DOHH2 (cell line): ENCODE results near the gene ALOX12.

Experiments
- H3F3A ChIP-seq: fragments of 200-600 bp; sonication (generic), shearing (Covaris generic); 2 replicates; pipeline ENCODE4 v1.6.0; 2016; ENCODE audit warnings: antibody characterized with exemption, mild to moderate bottlenecking; ENCODE audit not compliant: control insufficient read depth, insufficient read depth
- H3K27ac ChIP-seq: fragments of 200-600 bp; sonication (generic); 2 replicates; pipeline ENCODE4 v1.5.1; 2014; ENCODE audit warnings: low read depth, mild to moderate bottlenecking, low read length, moderate library complexity
- H3K27me3 ChIP-seq: fragments of 200-600 bp; sonication (generic); 2 replicates; pipeline ENCODE4 v1.6.1; 2014; ENCODE audit warnings: mild to moderate bottlenecking, low read length, mixed read lengths; ENCODE audit not compliant: control insufficient read depth
- H3K36me3 ChIP-seq: fragments of 200-600 bp; sonication (generic); 2 replicates; pipeline ENCODE4 v1.6.1; 2014; ENCODE audit warnings: mild to moderate bottlenecking, low read length, moderate library complexity, mixed read lengths; ENCODE audit not compliant: control insufficient read depth
- H3K4me1 ChIP-seq: fragments of 200-600 bp; sonication (generic); 2 replicates; pipeline ENCODE4 v1.6.1; 2014; ENCODE audit warnings: mild to moderate bottlenecking, low read length, mixed read lengths; ENCODE audit not compliant: control insufficient read depth
- H3K4me2 ChIP-seq: fragments of 200-600 bp; sonication (generic); 2 replicates; pipeline ENCODE4 v1.6.0; 2014; ENCODE audit warnings: mild to moderate bottlenecking, low read length, moderate library complexity
- H3K4me3 ChIP-seq: fragments of 200-600 bp; sonication (generic); 2 replicates; pipeline ENCODE4 v1.5.1; 2014; ENCODE audit warnings: mild to moderate bottlenecking, low read length, mixed read lengths
- H3K79me2 ChIP-seq: fragments of 200-600 bp; sonication (generic); 2 replicates; pipeline ENCODE4 v1.6.1; 2014; ENCODE audit warnings: mild to moderate bottlenecking, low read length, mixed read lengths; ENCODE audit not compliant: control insufficient read depth
- H3K9me2 ChIP-seq: fragments of 200-600 bp; sonication (generic); replicated peaks from 2 replicates; pipeline ENCODE4 v1.6.1; 2014; ENCODE audit warnings: mild to moderate bottlenecking, low read length, mixed read lengths; ENCODE audit not compliant: control insufficient read depth
- H3K9me3 ChIP-seq: fragments of 200-600 bp; sonication (generic); 2 replicates; pipeline ENCODE4 v1.6.1; 2014; ENCODE audit warnings: antibody characterized with exemption, low read length, mixed read lengths; ENCODE audit not compliant: control insufficient read depth, insufficient read depth
- H4K20me1 ChIP-seq: fragments of 200-600 bp; sonication (generic); 2 replicates; pipeline ENCODE4 v1.6.0; 2014; ENCODE audit warnings: low read depth, mild to moderate bottlenecking, antibody characterized with exemption, low read length, moderate library complexity; ENCODE audit not compliant: control insufficient read depth, insufficient read depth
- CTCF ChIP-seq: fragments of 200-600 bp; sonication (generic); IDR thresholded peaks from one replicate; pipeline ENCODE4 v1.5.1; 2014; ENCODE audit warnings: antibody characterized with exemption, mild to moderate bottlenecking, low read depth, low read length; ENCODE audit not compliant: poor library complexity, severe bottlenecking
- EZH2phosphoT487 ChIP-seq: fragments of 200-600 bp; sonication (generic); IDR thresholded peaks from 2 replicates; pipeline ENCODE4 v1.6.1; 2017; ENCODE audit warnings: borderline replicate concordance, mild to moderate bottlenecking, antibody characterized with exemption, low read length, moderate library complexity, mixed read lengths

The ALOX12 gene

DNA sequence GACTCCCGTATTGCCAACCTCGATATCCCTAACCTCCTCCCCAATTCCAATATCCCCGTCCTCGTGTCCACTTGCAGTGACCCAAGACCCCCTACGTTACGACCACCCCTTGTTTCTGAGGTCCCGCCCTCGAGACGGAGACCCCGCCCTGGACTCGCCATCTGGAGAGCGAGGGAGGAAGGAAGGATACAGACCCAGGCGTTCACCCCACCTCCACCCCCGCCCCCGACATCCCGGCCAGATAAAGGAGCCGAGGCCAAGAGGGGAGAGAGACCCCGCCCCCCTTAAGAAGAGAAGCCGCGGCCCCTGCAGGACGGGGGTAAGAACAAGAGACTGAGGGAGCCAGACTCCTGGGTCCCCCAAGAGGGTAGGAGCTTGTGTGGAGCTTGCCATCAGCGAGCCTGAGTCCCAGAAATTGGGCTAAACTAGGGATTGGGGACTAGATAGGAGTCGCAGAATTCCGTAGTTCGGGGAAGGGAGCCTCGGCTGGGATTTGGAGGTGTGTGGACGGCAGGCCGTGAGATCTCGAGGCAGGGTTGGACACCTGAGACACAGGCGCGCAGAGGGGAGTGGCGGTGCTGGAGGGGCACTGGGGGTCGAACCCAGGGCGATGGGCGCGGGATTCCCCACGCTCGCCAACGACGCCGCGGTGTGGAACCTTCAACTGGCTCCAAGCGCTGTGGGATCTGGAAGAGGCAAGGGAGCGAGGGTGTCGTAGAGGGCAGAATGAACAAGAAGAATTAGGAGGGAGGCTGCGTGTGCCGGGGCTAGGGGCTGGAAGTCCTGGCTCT, 27.1 kb downstream of the ALOX12 start, which contains the start of gene BCL6B:
Gene BCL6B (plus strand): TSS at position 270 of the 791 bp plus-strand sequence. CDS start 622 bp downstream, outside the sequence.
- H4K20me1 ChIP-seq, result no peaks in the 10 kb centered on the region
- H3K4me1 ChIP-seq, result peaks cover 25% of the 10 kb centered on the region
- H3K9me3 ChIP-seq, result no peaks in the 10 kb centered on the region
- H3K9me2 ChIP-seq, result no peaks in the 10 kb centered on the region
- peaks cover 10% of the 10 kb centered on the region for H3K27me3 ChIP-seq
- H3K4me2 ChIP-seq, result peak within 1 kb of the TSS; percentile 56
- peaks cover 2% of the 10 kb centered on the region; the same call in 1 of the 2 replicates for H3F3A ChIP-seq
- H3K79me2 ChIP-seq, result no peaks in the 10 kb centered on the region
- no peak within 1 kb of the TSS for H3K27ac ChIP-seq
- peak within 1 kb of the TSS; percentile 49 for H3K4me3 ChIP-seq
- TF ChIP-seq EZH2phosphoT487 (no peak), CTCF (no peak)
- no peaks in the 10 kb centered on the region for H3K36me3 ChIP-seq

DNA sequence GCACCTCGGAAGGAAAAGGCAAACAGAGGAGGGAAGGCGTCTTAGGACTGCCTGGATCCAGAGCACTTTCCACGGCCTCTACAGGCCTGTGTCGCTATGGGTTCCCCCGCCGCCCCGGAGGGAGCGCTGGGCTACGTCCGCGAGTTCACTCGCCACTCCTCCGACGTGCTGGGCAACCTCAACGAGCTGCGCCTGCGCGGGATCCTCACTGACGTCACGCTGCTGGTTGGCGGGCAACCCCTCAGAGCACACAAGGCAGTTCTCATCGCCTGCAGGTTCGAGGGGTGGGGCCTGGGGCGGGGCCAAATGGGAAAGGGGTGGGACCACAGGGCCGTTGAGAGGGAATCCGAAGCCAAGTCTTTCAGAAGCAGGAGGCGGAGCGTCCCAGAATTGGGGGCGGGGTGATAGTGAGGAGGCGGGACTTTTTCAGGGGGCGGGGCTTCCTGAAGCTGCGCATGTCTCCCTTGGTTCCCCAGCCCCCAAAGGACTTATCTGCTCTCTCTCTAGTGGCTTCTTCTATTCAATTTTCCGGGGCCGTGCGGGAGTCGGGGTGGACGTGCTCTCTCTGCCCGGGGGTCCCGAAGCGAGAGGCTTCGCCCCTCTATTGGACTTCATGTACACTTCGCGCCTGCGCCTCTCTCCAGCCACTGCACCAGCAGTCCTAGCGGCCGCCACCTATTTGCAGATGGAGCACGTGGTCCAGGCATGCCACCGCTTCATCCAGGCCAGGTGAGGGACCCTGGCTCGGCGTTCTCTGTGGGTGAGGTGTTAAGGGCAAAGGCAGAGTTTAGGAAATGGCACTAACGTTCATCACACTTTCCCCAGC, 27.9 kb downstream of the ALOX12 start:
- H3K4me2 ChIP-seq, result peak overlapping the region; percentile 50
- H4K20me1 ChIP-seq, result no peaks in the 10 kb centered on the region
- H3K4me1 ChIP-seq, result peaks cover 25% of the 10 kb centered on the region
- H3K27ac ChIP-seq, result no peak overlapping the region
- H3K4me3 ChIP-seq, result peak overlapping the region; percentile 43
- TF ChIP-seq EZH2phosphoT487 (no peak), CTCF (no peak)
- peaks cover 2% of the 10 kb centered on the region; the same call in 1 of the 2 replicates for H3F3A ChIP-seq
- peaks cover 10% of the 10 kb centered on the region for H3K27me3 ChIP-seq
- no peaks in the 10 kb centered on the region for H3K9me2 ChIP-seq
- no peaks in the 10 kb centered on the region for H3K36me3 ChIP-seq
- H3K79me2 ChIP-seq, result no peaks in the 10 kb centered on the region
- no peaks in the 10 kb centered on the region for H3K9me3 ChIP-seq

GRCh38 chr17:7024402-7024785, 28.5 kb downstream of the ALOX12 start:
- no peak overlapping the region for H3K27ac ChIP-seq
- no peaks in the 10 kb centered on the region for H3K9me3 ChIP-seq
- H3K4me2 ChIP-seq, result 0 out of 2 replicates have a peak overlapping the region, but pooled peaks have one; percentile 13
- TF ChIP-seq CTCF (no peak), EZH2phosphoT487 (no peak)
- H3K27me3 ChIP-seq, result peaks cover 10% of the 10 kb centered on the region
- peaks cover 30% of the 10 kb centered on the region for H3K4me1 ChIP-seq
- H3K79me2 ChIP-seq, result no peaks in the 10 kb centered on the region
- H3K9me2 ChIP-seq, result no peaks in the 10 kb centered on the region
- H3F3A ChIP-seq, result peaks cover 2% of the 10 kb centered on the region; the same call in 1 of the 2 replicates
- no peaks in the 10 kb centered on the region for H3K36me3 ChIP-seq
- no peak overlapping the region for H3K4me3 ChIP-seq
- H4K20me1 ChIP-seq, result no peaks in the 10 kb centered on the region
